Measurements from ENCODE around the gene ETFA. TPM values are rescaled to one million over a fixed set of nuclear protein-coding genes. Genes with fewer than 3 reads are reported as not detected.
A peak's percentile ranks its signal among the peaks of the same experiment; 100 is the strongest.
"Not testable (repeated sequence)": the region's sequence is repeated elsewhere in the genome, so short reads cannot be mapped to it uniquely, and the experiment has no call there.

ETFA gene
- total RNA-seq, 1 experiment from 2014 or later: 208 TPM

DNA sequence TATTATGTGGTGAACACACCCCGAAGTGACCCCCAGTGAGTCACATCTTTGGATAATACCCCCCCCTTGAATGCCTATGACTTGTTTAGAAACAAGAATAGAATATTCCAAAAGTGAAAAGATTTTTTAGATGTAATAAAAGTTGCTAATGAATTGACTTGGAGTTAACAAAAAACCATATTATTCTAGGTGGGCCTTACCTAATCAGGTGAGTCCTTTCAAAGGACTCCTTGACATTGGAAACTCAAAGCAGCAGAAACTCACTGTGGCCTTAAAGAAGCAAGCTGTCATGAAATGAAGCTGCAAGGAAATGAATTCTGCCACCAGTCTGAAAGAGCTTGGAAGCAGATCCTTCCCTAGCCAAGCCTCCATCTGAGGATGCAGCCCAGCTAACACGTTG lies 14.4 kb upstream of the ETFA start:
- DNase-seq (ENCODE audit: low spot score): no peak

DNA sequence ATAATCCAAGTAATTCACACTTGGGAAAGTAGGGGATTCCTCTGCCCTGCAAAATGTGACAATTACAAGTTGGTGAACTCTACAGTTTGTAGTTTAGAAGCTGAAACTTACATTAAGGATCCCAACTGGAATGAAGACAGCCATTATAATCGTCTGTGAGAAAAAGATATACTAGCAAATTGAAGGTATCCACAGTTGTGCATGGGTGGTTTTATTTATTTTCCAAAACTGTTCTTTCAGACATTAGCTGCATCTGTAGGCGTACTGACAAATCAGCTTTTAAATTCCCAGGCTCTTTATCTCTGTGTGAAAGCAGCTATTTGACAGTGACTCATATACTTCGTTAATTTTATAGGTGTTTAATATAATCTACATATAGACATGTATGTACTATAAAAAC lies 12.8 kb upstream of the ETFA start:
- DNase-seq (ENCODE audit: low spot score): no peak

DNA sequence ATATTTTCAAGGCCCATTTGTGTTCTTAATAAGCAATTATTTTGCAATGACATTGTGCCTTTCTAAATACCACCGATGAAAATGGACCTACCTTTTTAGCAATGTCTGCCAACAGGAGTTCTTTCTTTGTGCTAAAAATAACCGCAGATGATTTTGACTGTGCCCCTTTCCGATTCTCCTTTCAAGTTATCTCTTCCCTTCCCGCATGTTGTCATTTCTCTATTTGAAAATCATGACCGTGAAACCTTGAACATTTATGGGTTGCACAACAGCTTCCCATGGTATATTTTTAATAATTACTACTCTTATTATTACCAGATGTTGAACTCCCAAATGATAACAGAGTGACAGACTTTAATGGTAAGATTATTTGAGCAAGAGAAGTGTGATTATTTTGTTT lies 10.3 kb upstream of the ETFA start:
- DNase-seq (ENCODE audit: low spot score): no peak

DNA sequence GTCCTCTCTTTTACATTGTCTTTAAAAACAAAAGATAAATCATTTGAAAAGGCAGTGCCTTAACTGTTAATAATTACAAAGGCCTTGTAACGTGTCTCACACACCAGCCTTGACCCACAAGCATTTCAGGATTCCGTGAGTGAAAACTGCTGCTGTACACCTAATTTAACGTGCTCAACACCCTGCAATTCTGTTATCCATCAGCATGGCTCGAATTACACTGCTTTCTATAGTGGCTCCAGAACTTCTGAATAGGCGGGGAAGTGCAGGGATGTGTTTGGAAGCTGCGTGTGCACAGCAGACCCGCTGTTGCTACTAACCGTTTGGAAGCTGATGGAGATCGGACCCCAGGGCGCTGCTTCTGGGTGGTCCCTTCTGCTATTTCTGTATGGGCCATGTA lies 9.9 kb upstream of the ETFA start:
- no peak for DNase-seq (ENCODE audit: low spot score)

DNA sequence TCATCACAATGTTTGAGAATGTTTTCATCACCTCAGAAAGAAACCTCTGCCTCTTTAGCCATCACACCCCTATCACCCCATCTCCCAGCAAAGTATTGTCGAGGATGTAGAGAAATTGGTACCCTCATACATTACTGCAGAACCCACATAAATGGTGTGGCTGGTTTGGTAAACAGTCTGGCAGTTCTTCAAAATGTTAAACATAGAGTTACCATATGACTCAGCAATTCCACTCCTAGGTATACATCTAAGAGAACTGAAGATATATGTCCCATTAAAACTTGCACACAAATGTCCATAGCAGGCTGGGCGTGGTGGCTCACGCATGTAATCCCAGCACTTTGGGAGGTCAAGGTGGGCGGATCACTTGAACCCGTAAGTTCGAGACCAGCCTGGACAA lies 8.7 kb upstream of the ETFA start:
- DNase-seq (ENCODE audit: low spot score): no peak

DNA sequence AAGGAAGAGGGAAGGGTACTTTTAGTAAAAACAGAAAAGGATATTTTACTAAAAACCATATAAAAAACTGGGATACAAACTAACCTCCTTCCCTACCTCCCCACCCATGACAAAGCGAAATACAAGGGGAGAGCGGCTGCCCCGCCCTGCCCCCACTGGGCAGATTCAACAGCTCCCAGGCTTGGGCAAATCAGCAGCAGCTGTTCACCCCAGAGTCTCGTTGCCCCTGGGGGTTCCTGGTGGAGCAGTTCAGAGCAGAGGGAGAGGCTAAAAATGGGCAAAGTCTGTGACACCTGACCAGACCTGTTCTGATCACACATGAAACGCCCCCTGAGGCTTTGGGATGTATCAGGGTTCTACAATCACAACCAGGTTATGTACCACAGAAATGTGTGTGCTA lies 2.5 kb upstream of the ETFA start:
- no peak for DNase-seq (ENCODE audit: low spot score)

DNA sequence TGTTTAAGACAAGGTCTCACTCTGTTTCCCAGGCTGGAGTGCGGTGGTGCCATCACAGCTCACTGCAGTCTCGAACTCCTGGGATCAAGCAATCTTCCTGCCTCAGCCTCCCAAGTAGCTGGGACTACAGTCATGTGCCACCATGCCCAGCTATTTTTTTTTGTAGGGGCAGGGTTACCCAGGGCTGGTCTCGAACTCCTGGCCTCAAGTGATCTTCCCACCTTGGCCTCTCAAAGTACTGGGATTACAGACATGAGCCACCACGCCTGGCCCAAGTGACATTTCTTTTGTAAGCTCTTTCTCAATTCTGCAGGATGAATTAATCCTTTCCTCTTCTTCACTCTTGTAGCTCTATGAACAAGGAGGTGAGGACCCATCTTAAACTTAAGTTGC lies 1.9 kb upstream of the ETFA start:
- not testable (repeated sequence) for DNase-seq (ENCODE audit: low spot score)

DNA sequence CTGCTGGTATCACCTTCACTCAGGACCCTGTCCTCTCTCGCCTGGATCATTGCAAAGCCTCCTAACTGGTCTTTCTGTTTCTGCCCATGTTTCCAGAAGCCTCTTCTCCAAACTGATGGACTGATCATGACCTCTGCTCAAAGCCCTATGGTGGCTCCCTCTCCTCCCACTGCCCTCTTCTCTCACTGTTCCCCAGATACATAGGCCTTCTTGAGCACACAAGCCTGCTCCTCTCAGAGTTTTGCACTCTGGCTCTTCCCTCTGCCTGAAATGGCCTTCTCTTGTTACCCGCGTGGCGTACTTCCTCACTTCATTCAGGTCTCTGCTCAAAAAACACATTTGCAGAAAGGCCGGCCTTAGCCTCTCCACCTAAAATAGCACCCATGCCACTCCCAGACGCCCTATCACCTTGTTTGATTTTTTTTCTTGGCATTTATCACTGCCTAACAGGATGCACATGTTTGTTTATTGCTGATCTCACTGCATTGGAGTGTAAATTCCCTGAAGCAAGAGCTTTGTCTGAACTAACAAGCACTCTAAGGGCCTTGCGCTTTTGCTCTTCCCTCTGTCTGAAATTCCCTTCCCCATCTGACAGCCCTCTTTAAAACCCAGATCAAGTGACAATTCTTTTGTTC lies 1.4 kb upstream of the ETFA start:
- peak; percentile 83 for DNase-seq (ENCODE audit: low spot score)

DNA sequence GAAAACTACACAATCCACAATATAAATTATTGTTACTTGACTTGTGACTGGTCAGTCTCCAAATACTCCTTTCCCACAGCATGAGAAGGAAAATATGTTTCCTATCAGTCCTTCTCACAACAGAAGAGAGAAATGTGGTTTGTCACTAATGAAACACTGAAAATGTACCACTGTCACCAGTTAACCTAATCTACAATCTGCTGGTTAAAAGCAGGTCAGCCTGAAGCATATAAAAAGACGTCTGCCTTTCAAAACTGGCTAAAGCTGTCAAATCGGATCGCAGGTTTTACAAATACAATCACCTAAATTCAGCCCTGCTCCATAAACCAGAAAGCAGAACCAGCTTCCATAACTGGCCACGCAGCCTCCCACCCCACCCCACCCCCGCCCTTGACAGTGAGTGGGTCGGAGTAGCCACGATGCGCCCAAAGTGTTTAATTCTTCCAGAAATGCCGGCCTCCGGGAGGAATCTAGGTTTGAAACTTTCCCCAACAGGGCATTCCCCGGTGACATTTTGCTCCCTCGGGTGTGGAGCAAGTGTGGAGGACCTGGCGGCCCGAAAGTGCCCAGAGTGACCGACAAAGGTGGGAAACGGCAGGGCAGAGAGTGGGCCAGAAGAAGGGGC lies 682 bp downstream of the ETFA start:
- DNase-seq (ENCODE audit: low spot score): no peak

DNA sequence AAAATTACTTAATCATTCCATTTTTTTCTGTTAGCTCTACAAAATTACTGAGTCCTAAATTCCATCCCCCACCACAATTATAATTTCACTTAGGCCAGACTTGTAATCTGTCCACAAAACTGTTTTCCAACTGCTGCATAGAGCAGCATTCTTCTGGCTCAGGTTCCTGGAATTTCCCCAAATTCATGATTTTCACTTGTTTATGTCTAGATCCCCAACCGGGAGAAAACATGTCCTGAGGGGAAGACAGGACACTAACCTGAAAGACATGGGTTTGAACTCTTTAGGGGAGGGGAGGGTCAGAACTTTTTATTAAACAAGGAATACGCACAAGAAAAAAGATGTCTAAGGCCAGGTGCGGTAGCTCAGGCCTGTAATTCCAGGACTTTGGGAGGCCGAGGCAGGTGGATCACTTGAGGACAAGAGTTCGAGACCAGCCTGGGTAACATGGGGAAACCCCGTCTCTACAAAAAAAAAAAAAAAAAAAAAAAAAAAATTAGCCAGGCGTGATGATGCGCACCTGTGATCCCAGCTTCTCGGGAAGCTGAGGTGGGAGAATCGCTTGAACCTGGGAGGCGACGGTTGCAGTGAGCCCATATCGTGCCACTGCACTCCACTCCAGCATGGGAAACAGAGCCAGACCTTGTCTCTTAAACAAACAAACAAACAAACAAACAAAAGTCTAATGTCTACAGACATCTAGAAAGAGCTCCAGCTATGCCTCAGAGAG lies 1.5 kb downstream of the ETFA start:
- no peak for DNase-seq (ENCODE audit: low spot score)

DNA sequence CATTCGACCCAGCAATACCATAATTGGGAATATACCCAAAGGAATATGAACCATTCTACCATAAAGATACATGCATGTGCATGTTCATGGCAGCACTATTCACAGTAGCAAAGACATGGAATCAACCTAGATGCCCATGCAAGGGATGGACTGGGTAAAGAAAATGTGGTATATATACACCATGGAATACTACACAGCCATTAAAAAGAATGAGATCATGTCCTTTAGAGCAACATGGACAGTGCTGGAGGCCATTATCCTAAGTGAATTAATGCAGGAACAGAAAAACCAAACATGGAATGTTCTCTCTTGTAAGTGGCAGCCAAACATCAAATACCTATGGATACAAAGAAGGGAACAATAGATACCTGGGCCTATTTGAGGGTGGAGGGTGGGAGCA lies 7.4 kb downstream of the ETFA start:
- DNase-seq (ENCODE audit: low spot score): no peak

DNA sequence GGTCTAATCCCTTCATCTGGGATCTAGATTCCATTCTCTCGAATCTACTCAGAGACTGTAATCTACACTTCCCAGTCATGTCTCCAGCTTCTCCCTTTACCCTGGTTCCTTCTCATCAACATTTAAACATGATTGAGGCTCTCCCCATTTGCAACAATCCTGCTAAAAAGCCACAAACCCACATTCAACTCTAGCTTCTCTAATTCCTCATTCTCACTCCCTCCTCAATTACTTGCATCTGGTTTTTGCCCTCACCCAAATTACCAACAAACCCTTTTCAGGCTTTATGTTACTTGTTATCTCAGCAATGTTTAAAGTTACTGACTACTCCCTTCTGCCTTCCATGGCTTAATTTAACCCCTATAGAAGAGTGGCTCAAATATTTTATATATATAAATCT lies 11.5 kb downstream of the ETFA start:
- no peak for DNase-seq (ENCODE audit: low spot score)

DNA sequence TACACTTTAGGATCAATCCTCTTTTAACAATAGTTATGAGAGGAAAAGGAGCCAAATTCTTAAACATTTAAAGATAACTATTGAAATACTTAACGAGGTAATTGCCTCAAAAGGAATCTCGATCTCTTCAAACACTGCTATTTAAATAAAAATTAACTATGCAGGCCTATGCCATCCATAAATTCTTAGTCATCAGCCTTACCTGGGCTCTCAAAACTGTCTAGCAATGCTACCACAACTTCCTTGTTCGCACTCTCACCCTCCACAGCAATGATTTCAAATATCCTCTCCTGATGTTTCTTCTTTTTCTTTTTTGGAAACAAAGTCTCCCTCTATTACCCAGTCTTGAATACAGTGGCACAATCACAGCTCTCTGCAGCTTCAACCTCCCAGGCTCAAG lies 12.3 kb downstream of the ETFA start:
- no peak for DNase-seq (ENCODE audit: low spot score)

DNA sequence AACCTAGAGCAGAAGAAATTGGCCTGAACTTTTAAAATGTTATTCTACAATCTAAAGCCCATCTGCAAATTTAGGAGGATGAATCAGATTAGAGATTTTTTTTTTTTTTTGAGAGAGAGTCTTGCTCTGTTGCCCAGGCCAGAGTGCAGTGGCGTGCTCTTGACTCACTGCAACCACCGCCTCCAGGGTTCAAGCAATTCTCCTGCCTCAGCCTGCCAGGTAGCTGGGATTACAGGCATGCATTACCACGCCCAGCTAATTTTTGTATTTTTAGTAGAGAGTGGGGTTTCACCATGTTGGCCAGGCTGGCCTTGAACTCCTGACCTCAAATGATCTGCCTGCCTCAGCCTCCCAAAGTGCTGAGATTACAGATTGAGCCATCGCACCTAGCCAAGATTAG lies 13.3 kb downstream of the ETFA start:
- not testable (repeated sequence) for DNase-seq (ENCODE audit: low spot score)

DNA sequence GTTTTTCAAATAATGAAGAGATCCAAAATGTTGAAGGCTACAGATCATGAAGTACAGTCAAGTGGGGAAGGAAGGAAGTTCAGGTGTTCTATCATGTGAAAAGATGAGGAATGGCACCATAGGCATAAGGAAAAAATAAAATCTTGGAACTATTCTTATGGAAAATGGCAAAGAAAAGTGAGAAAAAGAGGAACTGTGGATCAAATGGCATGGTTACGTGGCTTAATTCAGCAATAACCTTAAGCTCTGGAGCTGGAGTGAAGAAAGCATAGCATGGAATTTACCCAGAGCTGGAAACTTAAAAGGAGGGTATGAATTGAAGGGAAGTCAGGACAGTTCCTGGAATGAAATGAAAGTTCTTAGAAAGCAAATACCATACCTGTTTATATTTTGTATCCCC lies 14.4 kb downstream of the ETFA start:
- no peak for DNase-seq (ENCODE audit: low spot score)

DNA sequence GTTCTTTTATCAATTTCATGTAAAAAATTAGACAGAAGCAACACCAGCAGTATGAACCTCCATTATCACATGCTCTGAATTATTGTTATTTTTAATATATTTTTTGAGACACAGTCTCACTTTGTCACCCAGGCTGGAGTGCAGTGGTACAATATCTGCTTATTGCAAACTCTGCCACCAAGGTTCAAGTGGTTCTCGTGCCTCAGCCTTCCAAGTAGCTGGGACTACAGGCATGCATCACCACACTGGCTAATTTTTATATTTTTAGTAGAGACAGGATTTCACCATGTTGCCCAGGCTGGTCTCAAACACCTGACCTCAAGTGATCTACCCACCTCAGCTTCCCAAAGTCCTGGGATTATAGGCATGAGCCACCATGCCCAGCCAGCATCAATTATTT lies 16.8 kb downstream of the ETFA start:
- not testable (repeated sequence) for DNase-seq (ENCODE audit: low spot score)

DNA sequence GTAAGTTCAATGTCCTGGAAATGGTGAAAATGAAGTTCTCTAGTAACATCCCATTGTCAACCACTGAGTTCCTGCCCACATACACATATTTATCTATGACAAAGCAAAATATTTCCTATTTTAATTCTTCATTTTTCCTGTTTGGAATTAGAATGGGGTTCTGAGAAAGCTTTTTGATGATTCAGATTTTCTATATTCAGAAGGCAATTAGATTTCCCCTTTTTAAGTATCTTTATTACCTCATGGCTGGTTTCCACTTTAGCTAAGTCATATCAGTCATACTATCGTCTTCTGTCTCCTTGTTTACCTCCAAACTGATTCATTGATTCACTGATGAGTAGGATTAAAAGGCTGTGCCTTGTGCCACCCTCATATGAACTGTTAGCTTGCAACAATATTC lies 17.9 kb downstream of the ETFA start:
- no peak for DNase-seq (ENCODE audit: low spot score)

DNA sequence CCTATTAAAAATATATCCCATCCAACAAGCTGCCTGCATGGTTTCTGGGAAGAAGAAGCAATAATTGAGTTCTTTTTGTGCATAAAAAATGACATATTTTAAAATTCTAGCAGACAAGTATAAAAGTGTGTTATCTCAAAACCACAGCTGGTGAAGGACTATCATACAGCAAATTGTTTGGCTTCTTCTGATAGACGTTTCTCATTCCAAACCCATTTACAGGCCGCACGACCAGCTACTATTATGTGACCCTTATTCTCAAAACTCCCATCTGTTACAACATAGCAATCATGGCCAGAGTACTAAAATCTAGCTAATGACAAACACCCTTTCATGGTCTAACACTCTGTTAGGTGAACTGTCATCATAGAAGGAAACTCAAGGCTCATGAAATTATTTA lies 21.7 kb downstream of the ETFA start:
- DNase-seq (ENCODE audit: low spot score): no peak

DNA sequence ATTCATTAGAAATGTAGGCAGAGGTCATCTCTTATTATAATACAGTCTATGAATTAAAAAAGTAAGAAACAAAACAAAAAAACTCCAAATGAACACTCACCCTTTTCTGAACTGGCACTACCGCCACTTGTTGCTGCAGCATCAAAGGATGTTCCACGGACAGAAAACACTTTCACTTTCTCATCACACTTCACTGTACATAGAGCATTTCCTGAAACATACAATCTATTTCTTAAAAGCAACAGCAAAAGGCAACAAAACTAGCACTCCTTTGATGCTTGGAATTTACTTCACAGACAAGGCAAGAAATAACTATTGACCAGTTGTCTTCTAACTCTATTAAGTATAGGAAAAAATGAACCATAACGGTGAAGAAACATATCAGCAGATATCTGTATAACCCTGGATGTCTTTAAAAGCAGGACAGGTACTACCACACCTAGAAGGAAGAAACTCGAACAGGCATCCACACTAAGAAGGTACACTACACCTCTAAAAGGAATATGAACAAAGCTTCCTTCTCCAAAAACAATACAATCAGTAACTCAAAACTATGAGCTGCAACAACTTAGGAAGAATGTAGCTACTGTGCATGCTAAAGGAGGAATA lies 24.9 kb downstream of the ETFA start:
- DNase-seq (ENCODE audit: low spot score): no peak

DNA sequence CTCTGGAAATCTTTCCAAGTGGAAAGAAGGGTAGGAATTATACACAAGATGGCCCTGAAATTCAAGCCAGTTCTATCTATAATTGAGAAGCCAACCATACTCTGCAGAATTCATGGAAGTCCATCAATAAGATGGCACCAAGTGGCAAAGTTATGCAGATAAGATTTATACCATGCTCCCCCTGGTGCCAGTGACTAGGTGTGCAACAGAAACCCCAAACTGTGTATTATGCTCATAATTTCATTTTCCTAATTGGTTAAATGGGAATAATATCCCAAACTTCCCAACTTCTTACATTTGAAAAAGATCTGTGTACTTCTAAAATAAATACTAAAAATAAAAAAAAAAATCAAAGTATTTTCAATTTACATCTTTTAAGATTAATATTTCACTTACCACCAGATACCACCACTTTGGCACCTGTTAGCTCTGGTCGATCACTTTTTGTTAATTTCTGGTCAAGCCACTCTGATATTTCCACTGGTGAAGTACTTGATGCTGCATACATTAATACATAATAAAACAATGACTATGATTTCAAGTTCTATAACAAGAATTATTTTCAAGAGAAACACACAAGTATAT lies 25.9 kb downstream of the ETFA start:
- no peak for DNase-seq (ENCODE audit: low spot score)

DNA sequence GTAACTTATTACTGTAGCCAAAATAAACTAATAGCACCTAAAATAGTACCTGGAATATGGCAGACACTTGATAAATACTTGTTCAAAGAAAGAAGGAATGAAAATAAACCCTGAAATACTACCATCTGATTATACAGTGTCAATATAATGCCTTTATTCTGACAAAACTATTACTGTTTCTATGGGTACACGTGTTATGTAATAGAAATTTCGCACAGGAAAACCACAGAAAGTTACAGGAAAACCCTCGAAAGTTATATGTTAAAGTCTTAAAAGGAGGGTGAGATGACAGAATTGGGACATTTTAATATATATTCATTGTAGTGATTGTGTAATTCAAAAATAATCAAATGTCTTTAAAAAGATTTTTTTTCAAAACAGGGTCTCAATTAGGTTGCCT lies 28.8 kb downstream of the ETFA start:
- DNase-seq (ENCODE audit: low spot score): no peak

DNA sequence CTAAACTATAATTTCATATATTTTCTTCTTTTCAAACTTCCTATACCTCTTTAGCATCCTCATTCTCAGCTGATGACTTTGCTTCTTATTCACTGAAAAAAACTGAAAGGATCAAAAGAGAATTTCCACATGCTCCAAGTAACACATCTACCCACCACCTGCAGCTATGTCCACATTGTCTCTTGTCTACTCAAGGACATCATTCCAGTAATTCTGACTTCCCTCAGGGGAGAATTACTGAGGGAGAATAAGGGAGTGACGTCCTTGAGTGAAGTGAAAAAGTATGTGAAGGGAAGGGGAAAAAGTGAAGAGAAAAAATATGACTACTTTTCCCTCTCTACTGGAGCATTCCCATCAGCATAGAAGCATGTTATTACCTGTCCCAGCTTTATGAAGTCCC lies 32.6 kb downstream of the ETFA start:
- no peak for DNase-seq (ENCODE audit: low spot score)

DNA sequence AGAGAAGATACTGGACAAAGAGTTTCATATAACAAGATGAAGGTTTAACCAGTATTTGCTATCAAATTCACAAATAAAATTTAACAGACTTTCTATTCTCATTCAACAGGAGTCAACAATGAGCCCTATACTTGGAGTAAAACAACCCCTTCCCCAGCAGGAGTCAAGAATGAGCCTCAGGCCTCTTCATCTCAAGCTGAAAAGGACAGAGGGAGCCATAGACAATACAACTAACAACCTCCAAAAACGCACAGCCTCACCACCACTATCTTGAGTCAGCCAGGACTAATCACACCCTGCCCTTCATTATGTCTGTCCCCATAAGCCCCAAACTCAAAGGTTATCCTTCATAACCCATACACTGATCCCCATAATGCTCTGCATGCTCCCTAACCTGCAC lies 36.4 kb downstream of the ETFA start:
- no peak for DNase-seq (ENCODE audit: low spot score)
